Measurements from ENCODE around the gene KCNT1. TPM values are rescaled to one million over a fixed set of nuclear protein-coding genes. Genes with fewer than 3 reads are reported as not detected.

KCNT1 gene
- total and polyA plus RNA-seq, 2 donors (not counting 3 experiments of a cell fraction or from before 2014, with no cell fraction given): not detected

GRCh38 chr9:135680056-135680455 lies 21.9 kb upstream of the KCNT1 start:
- no peaks in the 10 kb centered on the region for H3K9me3 ChIP-seq (replicated peaks; ENCODE audit: control insufficient read depth, insufficient read depth, low read length)
- no peak overlapping the region for H3K4me3 ChIP-seq (replicated peaks in 1 of 3; ENCODE audit: insufficient read depth in 1 of 3, low read depth in 1 of 3, low read length in 3 of 3)
- ChIA-PET POLR2A (no interaction called here), CTCF (interaction anchor here (0.7 kb wide), 1 partner anchor 8 kb away, joined by 3 read pairs; no protein-coding TSS in a partner anchor)
- H3K4me1 ChIP-seq (ENCODE audit: control insufficient read depth, extremely low read depth, insufficient read depth, low read length): no peaks in the 10 kb centered on the region
- no peak overlapping the region for H3K4me2 ChIP-seq (ENCODE audit: insufficient read depth, low read length)
- H3K36me3 ChIP-seq (ENCODE audit: control insufficient read depth in 2 of 2, extremely low read depth in 1 of 2, insufficient read depth in 2 of 2, low read length in 2 of 2): no peaks in the 10 kb centered on the region
- no peak for FAIRE-seq
- TF ChIP-seq MAX (IDR thresholded peaks at IDR 0.05; ENCODE audit: insufficient read depth, insufficient read length) (no peak), FOS (IDR thresholded peaks at IDR 0.05; ENCODE audit: borderline replicate concordance, insufficient read depth, low read length) (no peak), POLR2A (IDR thresholded peaks at IDR 0.05; ENCODE audit: low read depth, low read length) (no peak), POLR2AphosphoS5 (IDR thresholded peaks at IDR 0.05; ENCODE audit: insufficient read depth, low read depth, low read length) (no peak), JUN (IDR thresholded peaks at IDR 0.05; ENCODE audit: borderline replicate concordance, insufficient read depth, insufficient read length, low read depth) (no peak), MYC (IDR thresholded peaks at IDR 0.05; ENCODE audit: low read depth, low read length) (no peak)
- TF ChIP-seq, protein P1, sequence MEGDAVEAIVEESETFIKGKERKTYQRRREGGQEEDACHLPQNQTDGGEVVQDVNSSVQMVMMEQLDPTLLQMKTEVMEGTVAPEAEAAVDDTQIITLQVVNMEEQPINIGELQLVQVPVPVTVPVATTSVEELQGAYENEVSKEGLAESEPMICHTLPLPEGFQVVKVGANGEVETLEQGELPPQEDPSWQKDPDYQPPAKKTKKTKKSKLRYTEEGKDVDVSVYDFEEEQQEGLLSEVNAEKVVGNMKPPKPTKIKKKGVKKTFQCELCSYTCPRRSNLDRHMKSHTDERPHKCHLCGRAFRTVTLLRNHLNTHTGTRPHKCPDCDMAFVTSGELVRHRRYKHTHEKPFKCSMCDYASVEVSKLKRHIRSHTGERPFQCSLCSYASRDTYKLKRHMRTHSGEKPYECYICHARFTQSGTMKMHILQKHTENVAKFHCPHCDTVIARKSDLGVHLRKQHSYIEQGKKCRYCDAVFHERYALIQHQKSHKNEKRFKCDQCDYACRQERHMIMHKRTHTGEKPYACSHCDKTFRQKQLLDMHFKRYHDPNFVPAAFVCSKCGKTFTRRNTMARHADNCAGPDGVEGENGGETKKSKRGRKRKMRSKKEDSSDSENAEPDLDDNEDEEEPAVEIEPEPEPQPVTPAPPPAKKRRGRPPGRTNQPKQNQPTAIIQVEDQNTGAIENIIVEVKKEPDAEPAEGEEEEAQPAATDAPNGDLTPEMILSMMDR (IDR thresholded peaks at IDR 0.05; ENCODE audit: extremely low read depth in 1 of 2, insufficient read depth in 1 of 2, low read depth in 1 of 2, low read length in 2 of 2): no peak
- H3K27me3 ChIP-seq (ENCODE audit: control insufficient read depth in 2 of 2, insufficient read depth in 2 of 2, low read length in 2 of 2): no peaks in the 10 kb centered on the region
- no peaks in the 10 kb centered on the region for H3K79me2 ChIP-seq (ENCODE audit: control insufficient read depth, insufficient read depth, low read length)
- no peaks in the 10 kb centered on the region for H4K20me1 ChIP-seq (replicated peaks; ENCODE audit: control insufficient read depth, extremely low read depth, insufficient read depth, low read length)
- no peak overlapping the region for H2AFZ ChIP-seq (ENCODE audit: low read depth, low read length)
- intact Hi-C loops (cut with micrococcal nuclease) (no loop called here), dilution Hi-C loops (cut with MboI; ENCODE audit: extremely low pct_ligation_motif_present, low sequenced_read_pairs) (no loop called here)
- no TSS peak for BruUV-seq (replicated peaks)
- H3K9ac ChIP-seq (replicated peaks; ENCODE audit: extremely low read depth, insufficient read depth, low read length): no peak overlapping the region
- no peak overlapping the region for H3K27ac ChIP-seq (ENCODE audit: insufficient read depth, low read depth, low read length)
- no peaks in the 10 kb centered on the region for H3K9me1 ChIP-seq (replicated peaks; ENCODE audit: control insufficient read depth, extremely low read depth, insufficient read depth, low read length)
- DNase-seq (ENCODE audit: low read depth, low spot score): no peak
